CD4-positive, alpha-beta T cell (primary cell): ENCODE results near the gene PCDH19. TPM values are rescaled to one million over a fixed set of nuclear protein-coding genes. Genes with fewer than 3 reads are reported as not detected.

Experiments
- ATAC-seq: fragments of 200-7000 bp; cut with Tn5 transposase; one replicate; pipeline ENCODE4 v1.10.0; 2022; ENCODE audit warnings: mild to moderate bottlenecking; ENCODE audit not compliant: poor library complexity
- CTCF ChIA-PET: fragments of 350-600 bp; sonication (Branson Sonifier 250); formaldehyde crosslinking; loops from one replicate; lab custom pipeline; 2021; ENCODE audit warnings: antibody characterized with exemption, inconsistent platforms; lab: Charles Lee
- POLR2A ChIA-PET: fragments of 350-600 bp; sonication (Branson Sonifier 250); formaldehyde crosslinking; loops from one replicate; lab custom pipeline; 2021; ENCODE audit warnings: antibody characterized with exemption, inconsistent platforms; lab: Charles Lee
- DNase-seq, 14 experiments: peaks; one replicate each; pipeline ENCODE4 v3.0.0-alpha.2; 2013 to 2020; ENCODE audit warnings: mixed read lengths in 2 of 14
- H3K27ac ChIP-seq, 2 donors: one replicate each; pipeline versions ENCODE4 v1.5.1 to v1.7.0; 2013; ENCODE audit warnings: low read length in 2 of 2, low read depth in 1 of 2, mild to moderate bottlenecking in 1 of 2
- H3K27me3 ChIP-seq, 2 experiments: 1 replicate in 1 of 2; 2 replicates in 1 of 2; pipeline versions ENCODE4 v1.6.1 to v1.7.0; 2013; ENCODE audit warnings: low read length in 2 of 2, control low read depth in 1 of 2, mild to moderate bottlenecking in 1 of 2, moderate library complexity in 1 of 2; ENCODE audit not compliant: insufficient read depth in 2 of 2, control insufficient read depth in 1 of 2
- H3K36me3 ChIP-seq: one replicate; pipeline ENCODE4 v1.6.1; 2013; ENCODE audit warnings: low read length, control low read depth; ENCODE audit not compliant: insufficient read depth
- H3K4me1 ChIP-seq: one replicate; pipeline ENCODE4 v1.6.1; 2013; ENCODE audit warnings: low read length, control low read depth; ENCODE audit not compliant: insufficient read depth
- H3K4me3 ChIP-seq: one replicate; pipeline ENCODE4 v1.5.1; 2013; ENCODE audit warnings: mild to moderate bottlenecking, low read length, moderate library complexity
- H3K9me3 ChIP-seq, 2 experiments: 1 replicate in 1 of 2; 2 replicates in 1 of 2; pipeline versions ENCODE4 v1.6.1 to v1.7.0; 2013; ENCODE audit warnings: low read length in 2 of 2, mild to moderate bottlenecking in 2 of 2, control low read depth in 1 of 2, moderate library complexity in 1 of 2; ENCODE audit not compliant: control insufficient read depth in 1 of 2, insufficient read depth in 1 of 2
- H3K27ac Mint-ChIP-seq: one replicate; pipeline ENCODE4 v1.8.0; 2020; ENCODE audit warnings: mixed read lengths
- H3K27me3 Mint-ChIP-seq: one replicate; pipeline ENCODE4 v1.8.0; 2021; ENCODE audit warnings: mixed read lengths
- H3K36me3 Mint-ChIP-seq: one replicate; pipeline ENCODE4 v1.8.0; 2021; ENCODE audit warnings: low read depth, mixed read lengths
- H3K4me1 Mint-ChIP-seq: one replicate; pipeline ENCODE4 v1.8.0; 2021; ENCODE audit warnings: low read depth, mixed read lengths
- H3K4me3 Mint-ChIP-seq: one replicate; pipeline ENCODE4 v1.8.0; 2020; ENCODE audit warnings: mild to moderate bottlenecking, mixed read lengths
- H3K9me3 Mint-ChIP-seq: one replicate; pipeline ENCODE4 v1.8.0; 2020; ENCODE audit warnings: mixed read lengths
- intact Hi-C, 2 experiments: fragments of 100-400 bp; cut with DNase I in 1 of 2; cut with micrococcal nuclease in 1 of 2; formaldehyde crosslinking; loops; one replicate each; pipeline versions ENCODE4 v1.15.1 to v1.9.0; 2023 to 2025; cut with DNase I, micrococcal nuclease
- total RNA-seq, 174 experiments: library from RNA in 2 of 174; stranded (reverse) in 2 of 174; gene quantifications; one replicate each; pipeline ENCODE4 v1.2.3 and lab custom pipeline; 2021 to 2026
- TF ChIP-seq, protein P1 (sequence below): fragments of 200-600 bp; IDR thresholded peaks from one replicate; pipeline ENCODE4 v1.8.0; 2022; ENCODE audit warnings: antibody characterized with exemption, mild to moderate bottlenecking

PCDH19 gene
- total RNA-seq, 2 experiments from 2014 or later: 0.03 TPM; not detected in 1

DNA sequence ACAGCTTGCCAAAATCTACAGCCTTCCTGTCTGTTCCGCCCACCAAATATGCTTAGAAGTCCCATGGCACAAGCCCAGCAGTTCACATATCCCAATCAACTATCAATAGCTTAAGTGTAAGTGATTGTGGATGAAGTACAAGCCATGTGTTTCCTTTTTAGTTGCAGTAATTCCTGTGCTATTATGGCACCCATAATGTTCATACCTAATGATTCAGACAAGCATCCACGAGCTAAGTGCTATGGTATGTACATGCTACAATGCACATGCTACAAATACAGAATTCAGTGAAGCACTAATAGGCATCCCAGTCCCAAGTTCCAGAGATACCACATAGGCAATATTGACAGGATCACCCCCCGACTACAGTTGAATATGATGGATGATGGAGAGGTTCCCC lies 94.5 kb downstream of the PCDH19 start:
- Histone ChIP-seq H3K36me3 (no peaks in the 10 kb centered on the region), H3K4me3 (no peak overlapping the region), H3K27me3 (no peaks in the 10 kb centered on the region), H3K4me1 (no peaks in the 10 kb centered on the region), H3K9me3 (no peaks in the 10 kb centered on the region), H3K27ac (no peak overlapping the region)
- ATAC-seq (no peak), DNase-seq (no peak)
- TF ChIP-seq, protein P1, sequence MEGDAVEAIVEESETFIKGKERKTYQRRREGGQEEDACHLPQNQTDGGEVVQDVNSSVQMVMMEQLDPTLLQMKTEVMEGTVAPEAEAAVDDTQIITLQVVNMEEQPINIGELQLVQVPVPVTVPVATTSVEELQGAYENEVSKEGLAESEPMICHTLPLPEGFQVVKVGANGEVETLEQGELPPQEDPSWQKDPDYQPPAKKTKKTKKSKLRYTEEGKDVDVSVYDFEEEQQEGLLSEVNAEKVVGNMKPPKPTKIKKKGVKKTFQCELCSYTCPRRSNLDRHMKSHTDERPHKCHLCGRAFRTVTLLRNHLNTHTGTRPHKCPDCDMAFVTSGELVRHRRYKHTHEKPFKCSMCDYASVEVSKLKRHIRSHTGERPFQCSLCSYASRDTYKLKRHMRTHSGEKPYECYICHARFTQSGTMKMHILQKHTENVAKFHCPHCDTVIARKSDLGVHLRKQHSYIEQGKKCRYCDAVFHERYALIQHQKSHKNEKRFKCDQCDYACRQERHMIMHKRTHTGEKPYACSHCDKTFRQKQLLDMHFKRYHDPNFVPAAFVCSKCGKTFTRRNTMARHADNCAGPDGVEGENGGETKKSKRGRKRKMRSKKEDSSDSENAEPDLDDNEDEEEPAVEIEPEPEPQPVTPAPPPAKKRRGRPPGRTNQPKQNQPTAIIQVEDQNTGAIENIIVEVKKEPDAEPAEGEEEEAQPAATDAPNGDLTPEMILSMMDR: no peak
- Mint-ChIP-seq H3K27ac (no peak overlapping the region), H3K4me1 (no peaks in the 10 kb centered on the region), H3K36me3 (no peaks in the 10 kb centered on the region), H3K9me3 (no peaks in the 10 kb centered on the region), H3K4me3 (no peak overlapping the region), H3K27me3 (no peaks in the 10 kb centered on the region)
- POLR2A ChIA-PET: no interaction called here
- intact Hi-C loops: no loop called here
- CTCF ChIA-PET: no interaction called here

DNA sequence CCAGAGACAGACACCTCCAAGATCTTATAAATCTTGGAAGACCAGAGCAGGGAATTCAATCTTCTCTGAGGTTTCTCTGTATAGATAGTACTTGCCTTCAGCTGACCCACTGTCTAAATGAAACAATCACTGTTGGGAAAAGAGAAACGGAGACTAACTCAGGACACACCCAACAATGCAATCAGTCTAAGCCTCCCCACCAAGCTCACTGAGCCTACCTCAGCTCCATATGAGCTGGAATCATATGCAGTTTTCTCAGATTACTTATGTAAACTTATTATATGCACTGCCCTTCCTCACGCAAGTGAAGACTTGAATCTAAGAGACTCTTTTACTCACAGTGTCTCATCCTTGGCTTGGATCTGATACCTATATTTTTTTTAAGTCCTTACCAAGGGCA lies 110.5 kb downstream of the PCDH19 start:
- Mint-ChIP-seq H3K9me3 (no peaks in the 10 kb centered on the region), H3K27ac (no peak overlapping the region), H3K4me3 (no peak overlapping the region), H3K27me3 (peaks cover 4% of the 10 kb centered on the region), H3K4me1 (no peaks in the 10 kb centered on the region), H3K36me3 (no peaks in the 10 kb centered on the region)
- POLR2A ChIA-PET: no interaction called here
- no peak for DNase-seq
- no peaks in the 10 kb centered on the region for H3K4me1 ChIP-seq
- intact Hi-C loops: no loop called here
- H3K36me3 ChIP-seq: no peaks in the 10 kb centered on the region
- H3K27me3 ChIP-seq: no peaks in the 10 kb centered on the region
- TF ChIP-seq, protein P1: no peak
- no peaks in the 10 kb centered on the region for H3K9me3 ChIP-seq
- no peak for ATAC-seq
- no peak overlapping the region for H3K27ac ChIP-seq
- CTCF ChIA-PET: no interaction called here
- no peak overlapping the region for H3K4me3 ChIP-seq

DNA sequence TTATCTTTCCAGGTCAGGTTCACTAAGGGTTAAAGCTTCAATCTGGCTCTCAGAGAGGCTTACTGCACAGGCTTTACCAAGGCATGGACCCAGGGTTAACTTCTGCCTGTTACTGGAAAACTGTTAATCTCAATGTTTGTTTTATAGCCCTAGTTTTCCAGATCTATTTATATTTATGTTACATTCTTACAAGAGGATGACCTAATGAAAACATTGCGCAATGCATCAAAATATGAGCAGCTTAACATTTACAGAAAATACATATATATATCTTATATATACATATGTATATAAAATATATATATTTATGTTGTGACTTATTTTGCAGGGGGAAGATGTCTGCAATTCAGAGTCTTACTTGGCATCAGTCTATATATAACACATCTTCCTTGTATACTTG lies 112.3 kb downstream of the PCDH19 start:
- TF ChIP-seq, protein P1: no peak
- no peak overlapping the region for H3K27ac Mint-ChIP-seq
- H3K4me1 Mint-ChIP-seq: no peaks in the 10 kb centered on the region
- Histone ChIP-seq H3K4me1 (no peaks in the 10 kb centered on the region), H3K36me3 (no peaks in the 10 kb centered on the region), H3K9me3 (no peaks in the 10 kb centered on the region), H3K27ac (no peak overlapping the region), H3K27me3 (no peaks in the 10 kb centered on the region), H3K4me3 (no peak overlapping the region)
- DNase-seq (no peak), ATAC-seq (no peak)
- no peaks in the 10 kb centered on the region for H3K9me3 Mint-ChIP-seq
- ChIA-PET POLR2A (no interaction called here), CTCF (no interaction called here)
- no peaks in the 10 kb centered on the region for H3K36me3 Mint-ChIP-seq
- intact Hi-C loops: no loop called here
- H3K27me3 Mint-ChIP-seq: no peaks in the 10 kb centered on the region
- no peak overlapping the region for H3K4me3 Mint-ChIP-seq
